Heart left ventricle (tissue), 16 donors: ENCODE results near the gene ATP6V0E2. TPM values are rescaled to one million over a fixed set of nuclear protein-coding genes. Genes with fewer than 3 reads are reported as not detected.
A peak's percentile ranks its signal among the peaks of the same experiment; 100 is the strongest.

Experiments
- ATAC-seq, 4 donors: fragments of 200-7000 bp; cut with Tn5 transposase; one replicate each; pipeline ENCODE4 v1.9.1; 2020 to 2022; ENCODE audit warnings: moderate library complexity in 4 of 4, mild to moderate bottlenecking in 3 of 4, moderate number of reproducible peaks in 1 of 4
- DNase-seq, 5 donors: peaks; one replicate each; pipeline ENCODE4 v3.0.0-alpha.2; 2020
- H3K27ac ChIP-seq, 12 donors: fragments of 200-600 bp; sonication (generic) in 4 of 12; one replicate each; pipeline versions ENCODE4 v1.5.0 to v1.8.0; 2016 to 2022; ENCODE audit warnings: mild to moderate bottlenecking in 2 of 12
- H3K27me3 ChIP-seq, 9 donors: fragments of 200-600 bp; sonication (generic) in 2 of 9; one replicate each; pipeline versions ENCODE4 v1.5.1 to v1.8.0; 2016 to 2022; ENCODE audit warnings: mild to moderate bottlenecking in 3 of 9
- H3K36me3 ChIP-seq, 9 donors: fragments of 200-600 bp; sonication (generic) in 2 of 9; one replicate each; pipeline versions ENCODE4 v1.5.0 to v1.8.0; 2018 to 2022; ENCODE audit warnings: mild to moderate bottlenecking in 2 of 9
- H3K4me1 ChIP-seq, 12 donors: fragments of 200-600 bp; sonication (generic) in 4 of 12; one replicate each; pipeline versions ENCODE4 v1.5.0 to v1.8.0; 2016 to 2022; ENCODE audit warnings: mild to moderate bottlenecking in 3 of 12
- H3K4me3 ChIP-seq, 12 donors: fragments of 200-600 bp; sonication (generic) in 4 of 12; one replicate each; pipeline versions ENCODE4 v1.5.0 to v1.8.0; 2017 to 2022; ENCODE audit warnings: mild to moderate bottlenecking in 9 of 12, moderate library complexity in 4 of 12
- H3K9me3 ChIP-seq, 12 donors: fragments of 200-600 bp; sonication (generic) in 4 of 12; one replicate each; pipeline versions ENCODE4 v1.5.0 to v1.8.0; 2016 to 2022; ENCODE audit warnings: mild to moderate bottlenecking in 1 of 12
- CTCF ChIP-seq, 12 donors: fragments of 200-600 bp; sonication (generic) in 4 of 12; IDR thresholded peaks; one replicate each; pipeline versions ENCODE4 v1.5.0 to v1.8.0; 2018 to 2022; ENCODE audit warnings: antibody characterized with exemption in 12 of 12, mild to moderate bottlenecking in 5 of 12
- POLR2A ChIP-seq, 2 donors: fragments of 450-650 bp; IDR thresholded peaks; one replicate each; pipeline ENCODE4 v1.6.1; 2017; ENCODE audit warnings: antibody characterized with exemption in 2 of 2, mild to moderate bottlenecking in 2 of 2, moderate library complexity in 2 of 2
- WGBS, 4 donors: extraction: QIAGEN DNeasy Blood & Tissue Kit in 2 of 4; methylation state at CpG; one replicate each; pipeline versions ENCODE4 v1.1.5 to v1.1.7; 2013 to 2018; 5-methylcytosine and 5-hydroxymethylcytosine counted together
- intact Hi-C, 10 donors: fragments of 100-400 bp; cut with DNase I; formaldehyde crosslinking; loops; one replicate each; pipeline versions ENCODE4 v1.11.1 to v1.14.2; 2022
- polyA plus RNA-seq, 2 donors: library from polyadenylated mRNA; stranded (reverse); fragments of 200-250 nt; gene quantifications; one replicate each; pipeline ENCODE4 v1.2.3, GENCODE V29; 2013
- total RNA-seq, 9 donors: library from RNA; depleted of rRNA in 2 of 9; stranded (reverse); fragments of >200 nt in 2 of 9; fragmentation: NEBNext Ultra II Directional in 3 of 9; extraction: Animal tissue kit (Norgen Biotek cat#: 25700) in 3 of 9; gene quantifications; one replicate each; pipeline versions ENCODE4 v1.1.0 to v1.2.4, GENCODE V29; 2016 to 2023
- donor health status: ischemic (EF 13 %, LVEDD 7.1; RV severe dilation, severe dysfunction).
- donor health status: healthy with polysubstance abuse.
- donor health status: DM: no; HTN: yes; CAD: no.
- donor health status: DM: no; HTN: no; CAD: no.
- donor health status: ischemic (EF 25% LVEDD 6.9; RV normal size, moderate dysfunction).
- donor health status: ischemic (EF 25% LVEDD 5.7; RV mildly dilated, moderate dysfunction).
- donor health status: healthy.
- donor health status: DM: yes; HTN: yes; CAD: no.
- donor health status: ischemic (EF 35%, LVEDD 5.7; RV mildly dilated, moderate dysfunction).
- donor health status: nonischemic (EF 11% LVEDD 7.7; RV severe dilation, severe dysfunction).
- donor health status: DM: yes; HTN: yes; CAD: no.
- donor health status: PGD.
- donor health status: ischemic (EF 29% LVEDD 5.4; RV normal size, mild dysfunction).
- donor health status: nonischemic (EF 23%, LVEDD 6.1; RV moderate dilation, normal function).

Gene ATP6V0E2
- total and polyA plus RNA-seq, 11 donors = 39.0 to 137 (median 92.2) TPM

DNA sequence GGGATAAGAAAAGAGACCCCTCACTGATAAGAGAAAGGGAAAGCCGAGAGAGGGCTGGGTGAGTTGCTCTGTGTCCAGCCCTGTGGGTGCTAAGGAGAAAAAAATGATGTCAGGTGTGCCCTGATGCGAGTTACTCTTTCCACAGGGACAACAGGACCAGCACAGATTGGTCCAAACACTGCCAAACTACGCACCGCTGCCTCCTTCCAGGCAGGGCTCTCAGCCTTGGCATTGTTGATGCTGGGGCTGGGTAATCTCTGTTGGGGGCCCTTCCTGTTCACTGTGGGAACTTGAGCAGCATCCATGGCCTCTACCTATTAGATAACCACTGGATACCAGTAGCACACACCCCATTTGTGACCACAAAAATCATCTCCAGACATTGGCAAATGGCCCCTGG, 10.3 kb upstream of the ATP6V0E2 start:
- no peak for DNase-seq
- no peak for ATAC-seq
- H3K36me3 ChIP-seq = peaks cover 0 to 73% (median 57%) of the 10 kb centered on the region in 9 donors

DNA sequence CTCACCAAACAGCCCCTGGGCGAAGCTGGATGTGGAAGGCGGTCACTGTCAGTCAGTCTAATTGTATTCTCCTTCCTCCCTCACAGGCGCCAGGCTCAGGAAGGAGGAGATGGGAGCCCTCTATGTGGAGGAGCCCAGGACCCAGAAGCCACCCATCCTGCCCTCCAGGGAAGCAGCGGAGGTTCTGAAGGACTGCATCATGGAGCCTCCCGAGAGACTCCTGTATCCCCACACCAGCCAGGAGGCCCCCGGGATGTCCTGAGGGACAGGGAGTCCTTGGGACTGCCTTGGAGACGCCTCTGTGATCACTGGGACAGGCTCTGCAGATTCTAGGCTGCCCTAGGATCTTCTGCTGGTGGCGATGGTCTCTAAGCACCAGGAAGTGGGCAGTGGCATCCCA, 9.7 kb upstream of the ATP6V0E2 start:
- Histone ChIP-seq H3K36me3 (peaks cover 0 to 71% (median 57%) of the 10 kb centered on the region in 9 donors), H3K4me1 (peaks cover 0 to 41% (median 2%) of the 10 kb centered on the region in 12 donors), H3K27me3 (no peaks in the 10 kb centered on the region), H3K27ac (peak overlapping the region in 1 of 12 donors; percentile 81), H3K4me3 (no peak overlapping the region), H3K9me3 (no peaks in the 10 kb centered on the region)
- WGBS, 4 donors = 85 to 92% (median 92%) methylated on average over 8 of the region's 8 CpGs
- intact Hi-C loops = no loop called here
- no peak for ATAC-seq
- no peak for DNase-seq
- TF ChIP-seq POLR2A (IDR thresholded peaks at IDR 0.05) (no peak), CTCF (IDR thresholded peaks at IDR 0.05) (no peak)

More for the DNA sequence above, 10.3 kb upstream of the ATP6V0E2 start:
- 83 to 98% (median 96%) methylated on average over 4 of the region's 4 CpGs for WGBS, 4 donors
- Histone ChIP-seq H3K4me1 (peaks cover 0 to 36% (median 2%) of the 10 kb centered on the region in 12 donors), H3K4me3 (no peak overlapping the region), H3K27ac (no peak overlapping the region), H3K27me3 (no peaks in the 10 kb centered on the region), H3K9me3 (no peaks in the 10 kb centered on the region)
- TF ChIP-seq CTCF (IDR thresholded peaks at IDR 0.05) (no peak), POLR2A (IDR thresholded peaks at IDR 0.05) (no peak)
- intact Hi-C loops = no loop called here

DNA sequence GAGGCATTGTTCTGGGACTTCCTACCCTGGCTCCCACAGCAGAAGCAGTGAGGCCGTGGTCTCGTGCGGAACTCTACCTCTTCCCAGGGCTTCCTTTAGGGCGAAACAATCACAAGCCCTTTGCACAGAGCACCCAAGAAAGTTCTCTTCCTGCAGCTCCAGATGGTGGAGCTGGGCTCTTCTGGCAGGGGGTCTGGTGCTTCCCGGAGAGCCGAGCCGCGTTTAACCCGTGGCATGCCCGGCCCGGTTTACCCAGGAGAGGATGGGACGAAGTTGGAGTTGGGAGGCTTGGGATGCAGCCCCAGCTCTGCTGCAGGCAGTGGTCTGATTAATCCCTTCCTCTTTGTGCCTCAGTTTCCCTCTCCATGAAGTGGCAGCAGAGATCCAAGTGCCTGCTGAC, 9.0 kb upstream of the ATP6V0E2 start:
- Histone ChIP-seq H3K9me3 (no peaks in the 10 kb centered on the region), H3K27me3 (no peaks in the 10 kb centered on the region), H3K4me1 (peaks cover 0 to 46% (median 2%) of the 10 kb centered on the region in 12 donors), H3K36me3 (peaks cover 0 to 66% (median 53%) of the 10 kb centered on the region in 9 donors), H3K4me3 (no peak overlapping the region), H3K27ac (peak overlapping the region in 1 of 12 donors; percentile 81)
- DNase-seq (no peak), ATAC-seq (no peak)
- 95 to 97% (median 96%) methylated on average over 4 to 12 of the region's 12 CpGs for WGBS, 4 donors
- intact Hi-C loops = no loop called here
- TF ChIP-seq POLR2A (IDR thresholded peaks at IDR 0.05) = no peak
- TF ChIP-seq CTCF (IDR thresholded peaks at IDR 0.05) = no peak

- WGBS, 4 donors = 61 to 80% (median 74%) methylated on average over 5 to 7 of the region's 7 CpGs
- peaks cover 0 to 59% (median 49%) of the 10 kb centered on the region in 9 donors for H3K36me3 ChIP-seq
- H3K9me3 ChIP-seq = no peaks in the 10 kb centered on the region
- H3K4me1 ChIP-seq = peaks cover 0 to 46% (median 2%) of the 10 kb centered on the region in 12 donors
- no peaks in the 10 kb centered on the region for H3K27me3 ChIP-seq
- TF ChIP-seq POLR2A (IDR thresholded peaks at IDR 0.05) (no peak), CTCF (IDR thresholded peaks at IDR 0.05) (no peak)
- peak overlapping the region in 1 of 12 donors; percentile 81 for H3K27ac ChIP-seq
- no peak for DNase-seq
- ATAC-seq = no peak
- H3K4me3 ChIP-seq = no peak overlapping the region
- intact Hi-C loops = no loop called here
These were observed 8.3 kb upstream of the ATP6V0E2 start for GRCh38 chr7:149865437-149865836.
